H9 (cell line): ENCODE results near the gene DLG1. TPM values are rescaled to one million over a fixed set of nuclear protein-coding genes. Genes with fewer than 3 reads are reported as not detected.

Source experiments
- DNase-seq: peaks from one replicate; pipeline ENCODE4 v3.0.0-alpha.2; 2017
- H2AFZ ChIP-seq: one replicate; pipeline ENCODE4 v1.6.1; 2013; ENCODE audit warnings: mild to moderate bottlenecking, low read length, control low read depth, moderate library complexity
- H2AK5ac ChIP-seq: 2 replicates; pipeline ENCODE4 v1.6.1; 2013; ENCODE audit warnings: low read length, control low read depth, mixed read lengths; ENCODE audit not compliant: insufficient read length
- H2BK120ac ChIP-seq: one replicate; pipeline ENCODE4 v1.6.1; 2013; ENCODE audit warnings: low read depth, mild to moderate bottlenecking, low read length, control low read depth, inconsistent platforms; ENCODE audit not compliant: poor library complexity, severe bottlenecking
- H2BK12ac ChIP-seq: 2 replicates; pipeline ENCODE4 v1.6.1; 2013; ENCODE audit warnings: low read length, control low read depth, mixed read lengths, low read depth; ENCODE audit not compliant: insufficient read length
- H2BK15ac ChIP-seq: 2 replicates; pipeline ENCODE4 v1.6.1; 2013; ENCODE audit warnings: low read depth, low read length, control low read depth
- H2BK20ac ChIP-seq: one replicate; pipeline ENCODE4 v1.6.1; 2013; ENCODE audit warnings: low read depth, mild to moderate bottlenecking, low read length, control low read depth, inconsistent platforms; ENCODE audit not compliant: poor library complexity, severe bottlenecking
- H2BK5ac ChIP-seq: 2 replicates; pipeline ENCODE4 v1.6.1; 2013; ENCODE audit warnings: low read length, control low read depth, mixed read lengths; ENCODE audit not compliant: insufficient read length
- H3K14ac ChIP-seq: 2 replicates; pipeline ENCODE4 v1.6.1; 2013; ENCODE audit warnings: low read length, control low read depth; ENCODE audit not compliant: insufficient read depth
- H3K18ac ChIP-seq: 2 replicates; pipeline ENCODE4 v1.6.1; 2013; ENCODE audit warnings: low read depth, mild to moderate bottlenecking, mixed read lengths, low read length, control low read depth; ENCODE audit not compliant: insufficient read length
- H3K23ac ChIP-seq: 2 replicates; pipeline ENCODE4 v1.6.1; 2013; ENCODE audit warnings: low read length, control low read depth, mixed read lengths, low read depth; ENCODE audit not compliant: insufficient read length
- H3K23me2 ChIP-seq: 2 replicates; pipeline ENCODE4 v1.6.1; 2013; ENCODE audit warnings: low read depth, mild to moderate bottlenecking, mixed read lengths, low read length, control low read depth; ENCODE audit not compliant: insufficient read length, poor library complexity, severe bottlenecking
- H3K27ac ChIP-seq: 2 replicates; pipeline ENCODE4 v1.5.1; 2013; ENCODE audit warnings: low read length, control low read depth, mixed read lengths, low read depth; ENCODE audit not compliant: insufficient read length
- H3K27me3 ChIP-seq: 2 replicates; pipeline ENCODE4 v1.6.1; 2013; ENCODE audit warnings: low read length, control low read depth, inconsistent platforms; ENCODE audit not compliant: insufficient read depth
- H3K4ac ChIP-seq: 2 replicates; pipeline ENCODE4 v1.6.1; 2013; ENCODE audit warnings: low read depth, mild to moderate bottlenecking, control low read depth, inconsistent platforms, low read length, moderate library complexity
- H3K4me1 ChIP-seq: 2 replicates; pipeline ENCODE4 v1.6.1; 2013; ENCODE audit warnings: low read length, control low read depth, inconsistent platforms; ENCODE audit not compliant: insufficient read depth
- H3K4me2 ChIP-seq: 2 replicates; pipeline ENCODE4 v1.6.1; 2013; ENCODE audit warnings: low read length, control low read depth, mixed read lengths; ENCODE audit not compliant: insufficient read length, insufficient read depth
- H3K56ac ChIP-seq: 2 replicates; pipeline ENCODE4 v1.6.1; 2013; ENCODE audit warnings: low read depth, mild to moderate bottlenecking, mixed read lengths, low read length, control low read depth; ENCODE audit not compliant: insufficient read length
- H3K79me1 ChIP-seq: 2 replicates; pipeline ENCODE4 v1.6.1; 2013; ENCODE audit warnings: low read depth, mild to moderate bottlenecking, moderate library complexity, low read length, control low read depth, inconsistent platforms; ENCODE audit not compliant: insufficient read depth, poor library complexity, severe bottlenecking
- H3K79me2 ChIP-seq: 2 replicates; pipeline ENCODE4 v1.6.1; 2013; ENCODE audit warnings: low read length, control low read depth, inconsistent platforms; ENCODE audit not compliant: insufficient read depth
- H3K9ac ChIP-seq: 2 replicates; pipeline ENCODE4 v1.6.1; 2013; ENCODE audit warnings: low read length, control low read depth, mixed read lengths; ENCODE audit not compliant: insufficient read length; ENCODE audit errors: extremely low read depth
- H3K9me3 ChIP-seq: one replicate; pipeline ENCODE4 v1.6.1; 2013; ENCODE audit warnings: low read depth, low read length, inconsistent platforms; ENCODE audit not compliant: control insufficient read depth
- H3T11ph ChIP-seq: one replicate; pipeline ENCODE4 v1.6.1; 2013; ENCODE audit warnings: mild to moderate bottlenecking, low read length, control low read depth, inconsistent platforms
- H4K20me1 ChIP-seq: one replicate; pipeline ENCODE4 v1.6.1; 2013; ENCODE audit not compliant: control insufficient read depth, insufficient read length, insufficient read depth
- H4K5ac ChIP-seq: 2 replicates; pipeline ENCODE4 v1.6.1; 2013; ENCODE audit warnings: low read depth, mild to moderate bottlenecking, mixed read lengths, low read length, control low read depth; ENCODE audit not compliant: insufficient read length
- H4K8ac ChIP-seq: replicated peaks from 2 replicates; pipeline ENCODE4 v1.6.1; 2013; ENCODE audit warnings: low read length, control low read depth, mixed read lengths, low read depth; ENCODE audit not compliant: insufficient read length
- H4K91ac ChIP-seq: 2 replicates; pipeline ENCODE4 v1.6.1; 2013; ENCODE audit warnings: low read depth, mild to moderate bottlenecking, moderate library complexity, mixed read lengths, low read length, control low read depth; ENCODE audit not compliant: insufficient read length
- H3K27ac Mint-ChIP-seq, 3 experiments: 2 replicates in 2 of 3; 3 replicates in 1 of 3; pipeline ENCODE4 v1.8.0; 2020 to 2021; ENCODE audit warnings: mixed read lengths in 3 of 3, mild to moderate bottlenecking in 1 of 3, moderate library complexity in 1 of 3
- H3K27me3 Mint-ChIP-seq: 2 replicates; pipeline ENCODE4 v1.8.0; 2021; ENCODE audit warnings: low read depth, mild to moderate bottlenecking, moderate library complexity, mixed read lengths
- H3K36me3 Mint-ChIP-seq, 3 experiments: 2 replicates in 2 of 3; 3 replicates in 1 of 3; pipeline ENCODE4 v1.8.0; 2020 to 2021; ENCODE audit warnings: low read depth in 3 of 3, mixed read lengths in 3 of 3; ENCODE audit not compliant: insufficient read depth in 1 of 3
- H3K4me1 Mint-ChIP-seq, 2 experiments: 2 replicates each; pipeline ENCODE4 v1.8.0; 2020; ENCODE audit warnings: mixed read lengths in 2 of 2
- H3K4me3 Mint-ChIP-seq, 2 experiments: 2 replicates in 1 of 2; 3 replicates in 1 of 2; pipeline ENCODE4 v1.8.0; 2020 to 2021; ENCODE audit warnings: mild to moderate bottlenecking in 2 of 2, mixed read lengths in 2 of 2, moderate library complexity in 1 of 2
- H3K9me3 Mint-ChIP-seq, 2 experiments: 2 replicates in 1 of 2; 3 replicates in 1 of 2; pipeline ENCODE4 v1.8.0; 2020; ENCODE audit warnings: mild to moderate bottlenecking in 2 of 2, mixed read lengths in 2 of 2, moderate library complexity in 1 of 2
- WGBS: extraction: QIAGEN DNeasy Blood & Tissue Kit; methylation state at CpG from one replicate; pipeline ENCODE4 v1.1.7; 2013; ENCODE audit warnings: missing lambda C conversion rate, low lambda C conversion rate, mixed read lengths; ENCODE audit not compliant: insufficient read length; ENCODE audit errors: extremely low coverage; 5-methylcytosine and 5-hydroxymethylcytosine counted together
- total RNA-seq: library from RNA; stranded (reverse); gene quantifications from 2 replicates; pipeline ENCODE4 v1.2.1, GENCODE V29; 2021
- TF ChIP-seq, protein P1 (sequence below): fragments of 200-600 bp; sonication (generic); conservative IDR thresholded peaks from 3 replicates; pipeline ENCODE4 v1.8.0; 2021; ENCODE audit warnings: antibody characterized with exemption, mild to moderate bottlenecking

DLG1 gene
- total RNA-seq, 1 experiment from 2014 or later, result 84.1 TPM

GRCh38 chr3:197336348-197336747 lies 37.9 kb upstream of the DLG1 start:
- no peak overlapping the region for H3K4me3 Mint-ChIP-seq
- H2BK15ac ChIP-seq, result no peak overlapping the region
- H3K4ac ChIP-seq, result no peak overlapping the region
- H4K5ac ChIP-seq, result no peak overlapping the region
- DNase-seq, result no peak
- no peak overlapping the region for H3K4me2 ChIP-seq
- no peaks in the 10 kb centered on the region for H4K20me1 ChIP-seq
- no peak overlapping the region for H3T11ph ChIP-seq
- WGBS, result no CpG with 5 or more reads among the region's 4 CpGs
- no peaks in the 10 kb centered on the region for H3K36me3 Mint-ChIP-seq
- no peak overlapping the region for H3K56ac ChIP-seq
- H2BK120ac ChIP-seq, result no peak overlapping the region
- no peaks in the 10 kb centered on the region for H3K79me2 ChIP-seq
- no peak overlapping the region for H3K14ac ChIP-seq
- no peak overlapping the region for H2BK20ac ChIP-seq
- H2AK5ac ChIP-seq, result no peak overlapping the region
- peaks cover 19 to 29% of the 10 kb centered on the region in 2 experiments for H3K4me1 Mint-ChIP-seq
- H3K79me1 ChIP-seq, result no peaks in the 10 kb centered on the region
- no peak overlapping the region for H3K23ac ChIP-seq
- H3K18ac ChIP-seq, result no peak overlapping the region
- peaks cover 4% of the 10 kb centered on the region; the same call in 1 of the 2 replicates for H3K4me1 ChIP-seq
- H4K91ac ChIP-seq, result no peak overlapping the region
- no peaks in the 10 kb centered on the region for H3K9me3 Mint-ChIP-seq
- peaks cover 3% of the 10 kb centered on the region; the same call in 1 of the 2 replicates for H3K27me3 Mint-ChIP-seq
- no peak overlapping the region for H3K27ac ChIP-seq
- H3K27ac Mint-ChIP-seq, result no peak overlapping the region
- H2BK12ac ChIP-seq, result no peak overlapping the region
- H4K8ac ChIP-seq, result no peak overlapping the region
- H3K9me3 ChIP-seq, result no peaks in the 10 kb centered on the region
- H2AFZ ChIP-seq, result no peak overlapping the region
- H3K27me3 ChIP-seq, result no peaks in the 10 kb centered on the region
- H3K9ac ChIP-seq, result no peak overlapping the region
- H2BK5ac ChIP-seq, result no peak overlapping the region
- no peaks in the 10 kb centered on the region for H3K23me2 ChIP-seq
- TF ChIP-seq, protein P1, sequence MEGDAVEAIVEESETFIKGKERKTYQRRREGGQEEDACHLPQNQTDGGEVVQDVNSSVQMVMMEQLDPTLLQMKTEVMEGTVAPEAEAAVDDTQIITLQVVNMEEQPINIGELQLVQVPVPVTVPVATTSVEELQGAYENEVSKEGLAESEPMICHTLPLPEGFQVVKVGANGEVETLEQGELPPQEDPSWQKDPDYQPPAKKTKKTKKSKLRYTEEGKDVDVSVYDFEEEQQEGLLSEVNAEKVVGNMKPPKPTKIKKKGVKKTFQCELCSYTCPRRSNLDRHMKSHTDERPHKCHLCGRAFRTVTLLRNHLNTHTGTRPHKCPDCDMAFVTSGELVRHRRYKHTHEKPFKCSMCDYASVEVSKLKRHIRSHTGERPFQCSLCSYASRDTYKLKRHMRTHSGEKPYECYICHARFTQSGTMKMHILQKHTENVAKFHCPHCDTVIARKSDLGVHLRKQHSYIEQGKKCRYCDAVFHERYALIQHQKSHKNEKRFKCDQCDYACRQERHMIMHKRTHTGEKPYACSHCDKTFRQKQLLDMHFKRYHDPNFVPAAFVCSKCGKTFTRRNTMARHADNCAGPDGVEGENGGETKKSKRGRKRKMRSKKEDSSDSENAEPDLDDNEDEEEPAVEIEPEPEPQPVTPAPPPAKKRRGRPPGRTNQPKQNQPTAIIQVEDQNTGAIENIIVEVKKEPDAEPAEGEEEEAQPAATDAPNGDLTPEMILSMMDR, result no peak
